ENCODE data around the gene CACNA1E. TPM values are rescaled to one million over a fixed set of nuclear protein-coding genes. Genes with fewer than 3 reads are reported as not detected.
A peak's percentile ranks its signal among the peaks of the same experiment; 100 is the strongest.

CACNA1E gene
- 0.45 TPM for polyA plus RNA-seq (2013, experiment 1 of 2)
- 0.32 TPM for polyA plus RNA-seq (2013, experiment 2 of 2)

- peak within 1 kb of the TSS; percentile 60 for H3K4me3 ChIP-seq (ENCODE audit: low read length)
- whole genome bisulfite sequencing = 14% methylated on average over 43 of the region's 43 CpGs
Measured at GRCh38 chr1:181483285-181484195, at the start of gene CACNA1E. CACNA1E (plus strand) TSS chr1:181483517; CDS start chr1:181483745, 228 bp downstream.

GRCh38 chr1:181433931-181434330 is 49.4 kb upstream of the CACNA1E start:
- Histone ChIP-seq H3K36me3 (ENCODE audit: insufficient read depth, low read length) (no peaks in the 10 kb centered on the region), H3K27me3 (ENCODE audit: insufficient read depth, low read length) (no peaks in the 10 kb centered on the region), H3K9ac (ENCODE audit: low read depth, low read length) (no peak overlapping the region), H3K9me3 (ENCODE audit: insufficient read depth, low read depth, low read length) (no peaks in the 10 kb centered on the region), H3K4me3 (ENCODE audit: low read length) (no peak overlapping the region), H3K27ac (ENCODE audit: low read depth, low read length) (no peak overlapping the region), H3K4me1 (ENCODE audit: insufficient read depth, low read length) (no peaks in the 10 kb centered on the region)
- 92% methylated on average over 3 of the region's 3 CpGs for WGBS

More at GRCh38 chr1:181483285-181484195, at the start of gene CACNA1E:
- Histone ChIP-seq H3K9ac (ENCODE audit: low read depth, low read length) (0 out of 2 replicates have a peak within 1 kb of the TSS, but pooled peaks have one; percentile 27), H3K4me1 (ENCODE audit: insufficient read depth, low read length) (peaks cover 15% of the 10 kb centered on the region; the same call in 1 of the 2 replicates), H3K36me3 (ENCODE audit: insufficient read depth, low read length) (no peaks in the 10 kb centered on the region), H3K27me3 (ENCODE audit: insufficient read depth, low read length) (peaks cover 86% of the 10 kb centered on the region), H3K9me3 (ENCODE audit: insufficient read depth, low read depth, low read length) (0 out of 2 replicates have a peak, but pooled peaks cover 3% of the 10 kb centered on the region), H3K27ac (ENCODE audit: low read depth, low read length) (no peak within 1 kb of the TSS)

GRCh38 chr1:181438013-181438412 is 45.3 kb upstream of the CACNA1E start:
- H3K4me1 ChIP-seq (ENCODE audit: insufficient read depth, low read length) = no peaks in the 10 kb centered on the region
- 100% methylated on average over 2 of the region's 2 CpGs for WGBS
- H3K4me3 ChIP-seq (ENCODE audit: low read length) = no peak overlapping the region
- H3K9me3 ChIP-seq (ENCODE audit: insufficient read depth, low read depth, low read length) = no peaks in the 10 kb centered on the region
- H3K9ac ChIP-seq (ENCODE audit: low read depth, low read length) = no peak overlapping the region
- no peak overlapping the region for H3K27ac ChIP-seq (ENCODE audit: low read depth, low read length)
- no peaks in the 10 kb centered on the region for H3K36me3 ChIP-seq (ENCODE audit: insufficient read depth, low read length)
- no peaks in the 10 kb centered on the region for H3K27me3 ChIP-seq (ENCODE audit: insufficient read depth, low read length)

- H3K27me3 ChIP-seq (ENCODE audit: insufficient read depth, low read length) = no peaks in the 10 kb centered on the region
- H3K4me3 ChIP-seq (ENCODE audit: low read length) = no peak overlapping the region
- no peak overlapping the region for H3K27ac ChIP-seq (ENCODE audit: low read depth, low read length)
- no peaks in the 10 kb centered on the region for H3K36me3 ChIP-seq (ENCODE audit: insufficient read depth, low read length)
- 97% methylated on average over 4 of the region's 4 CpGs for WGBS
- H3K9ac ChIP-seq (ENCODE audit: low read depth, low read length) = no peak overlapping the region
- no peaks in the 10 kb centered on the region for H3K4me1 ChIP-seq (ENCODE audit: insufficient read depth, low read length)
- no peaks in the 10 kb centered on the region for H3K9me3 ChIP-seq (ENCODE audit: insufficient read depth, low read depth, low read length)
Measured at GRCh38 chr1:181440510-181440909, 42.8 kb upstream of the CACNA1E start.

GRCh38 chr1:181442181-181442525 is 41.2 kb upstream of the CACNA1E start:
- Histone ChIP-seq H3K27me3 (ENCODE audit: insufficient read depth, low read length) (no peaks in the 10 kb centered on the region), H3K9me3 (ENCODE audit: insufficient read depth, low read depth, low read length) (no peaks in the 10 kb centered on the region), H3K4me1 (ENCODE audit: insufficient read depth, low read length) (no peaks in the 10 kb centered on the region), H3K9ac (ENCODE audit: low read depth, low read length) (no peak overlapping the region), H3K4me3 (ENCODE audit: low read length) (no peak overlapping the region), H3K36me3 (ENCODE audit: insufficient read depth, low read length) (no peaks in the 10 kb centered on the region), H3K27ac (ENCODE audit: low read depth, low read length) (no peak overlapping the region)

- Histone ChIP-seq H3K4me3 (ENCODE audit: low read length) (no peak overlapping the region), H3K27ac (ENCODE audit: low read depth, low read length) (no peak overlapping the region), H3K36me3 (ENCODE audit: insufficient read depth, low read length) (no peaks in the 10 kb centered on the region), H3K4me1 (ENCODE audit: insufficient read depth, low read length) (no peaks in the 10 kb centered on the region), H3K9me3 (ENCODE audit: insufficient read depth, low read depth, low read length) (no peaks in the 10 kb centered on the region), H3K9ac (ENCODE audit: low read depth, low read length) (no peak overlapping the region), H3K27me3 (ENCODE audit: insufficient read depth, low read length) (no peaks in the 10 kb centered on the region)
- WGBS = 89% methylated on average over 2 of the region's 3 CpGs
Measured at GRCh38 chr1:181443231-181443853, 40.0 kb upstream of the CACNA1E start.

GRCh38 chr1:181445436-181445835 is 37.9 kb upstream of the CACNA1E start:
- H3K9ac ChIP-seq (ENCODE audit: low read depth, low read length) = no peak overlapping the region
- no peak overlapping the region for H3K27ac ChIP-seq (ENCODE audit: low read depth, low read length)
- no peaks in the 10 kb centered on the region for H3K4me1 ChIP-seq (ENCODE audit: insufficient read depth, low read length)
- H3K9me3 ChIP-seq (ENCODE audit: insufficient read depth, low read depth, low read length) = no peaks in the 10 kb centered on the region
- no peaks in the 10 kb centered on the region for H3K27me3 ChIP-seq (ENCODE audit: insufficient read depth, low read length)
- H3K4me3 ChIP-seq (ENCODE audit: low read length) = no peak overlapping the region
- H3K36me3 ChIP-seq (ENCODE audit: insufficient read depth, low read length) = no peaks in the 10 kb centered on the region

- Histone ChIP-seq H3K36me3 (ENCODE audit: insufficient read depth, low read length) (no peaks in the 10 kb centered on the region), H3K9ac (ENCODE audit: low read depth, low read length) (no peak overlapping the region), H3K27me3 (ENCODE audit: insufficient read depth, low read length) (no peaks in the 10 kb centered on the region), H3K4me1 (ENCODE audit: insufficient read depth, low read length) (no peaks in the 10 kb centered on the region), H3K27ac (ENCODE audit: low read depth, low read length) (no peak overlapping the region), H3K4me3 (ENCODE audit: low read length) (no peak overlapping the region), H3K9me3 (ENCODE audit: insufficient read depth, low read depth, low read length) (no peaks in the 10 kb centered on the region)
- 82% methylated on average over 1 of the region's 3 CpGs for WGBS
Measured at GRCh38 chr1:181448461-181448860, 34.9 kb upstream of the CACNA1E start.

- no peaks in the 10 kb centered on the region for H3K4me1 ChIP-seq (ENCODE audit: insufficient read depth, low read length)
- H3K36me3 ChIP-seq (ENCODE audit: insufficient read depth, low read length) = no peaks in the 10 kb centered on the region
- no peak overlapping the region for H3K4me3 ChIP-seq (ENCODE audit: low read length)
- no peaks in the 10 kb centered on the region; the same call in 1 of the 2 replicates for H3K27me3 ChIP-seq (ENCODE audit: insufficient read depth, low read length)
- 84% methylated on average over 4 of the region's 4 CpGs for WGBS
- no peak overlapping the region for H3K27ac ChIP-seq (ENCODE audit: low read depth, low read length)
- no peaks in the 10 kb centered on the region for H3K9me3 ChIP-seq (ENCODE audit: insufficient read depth, low read depth, low read length)
- no peak overlapping the region for H3K9ac ChIP-seq (ENCODE audit: low read depth, low read length)
Measured at GRCh38 chr1:181451661-181452230, 31.6 kb upstream of the CACNA1E start.

GRCh38 chr1:181452746-181453145 is 30.6 kb upstream of the CACNA1E start:
- Histone ChIP-seq H3K36me3 (ENCODE audit: insufficient read depth, low read length) (no peaks in the 10 kb centered on the region), H3K27me3 (ENCODE audit: insufficient read depth, low read length) (no peaks in the 10 kb centered on the region; the same call in 1 of the 2 replicates), H3K4me3 (ENCODE audit: low read length) (no peak overlapping the region), H3K9me3 (ENCODE audit: insufficient read depth, low read depth, low read length) (peaks cover 6% of the 10 kb centered on the region; the same call in 1 of the 2 replicates), H3K9ac (ENCODE audit: low read depth, low read length) (no peak overlapping the region), H3K4me1 (ENCODE audit: insufficient read depth, low read length) (no peaks in the 10 kb centered on the region), H3K27ac (ENCODE audit: low read depth, low read length) (no peak overlapping the region)
- 95% methylated on average over 3 of the region's 3 CpGs for WGBS
